C4-2B (cell line): ENCODE data around the gene PTPRD.

Experiments
- H3K27ac ChIP-seq: fragments of 450-650 bp; 2 replicates; pipeline ENCODE4 v1.5.1; 2017
- CTCF ChIP-seq: fragments of 450-650 bp; conservative IDR thresholded peaks from 2 replicates; pipeline ENCODE4 v1.5.1; 2017; ENCODE audit warnings: mild to moderate bottlenecking
- ZFX ChIP-seq: fragments of 450-650 bp; IDR thresholded peaks from 2 replicates; pipeline ENCODE4 v1.6.1; 2017

Gene PTPRD

GRCh38 chr9:8419596-8420275, 2193.1 kb downstream of the PTPRD start:
- no peak overlapping the region for H3K27ac ChIP-seq
- TF ChIP-seq CTCF: no peak
- no peak for TF ChIP-seq ZFX

- no peak overlapping the region for H3K27ac ChIP-seq
- TF ChIP-seq CTCF: no peak
- TF ChIP-seq ZFX: no peak
These were observed 2195.5 kb downstream of the PTPRD start for GRCh38 chr9:8417341-8417740.

- no peak for TF ChIP-seq CTCF
- no peak for TF ChIP-seq ZFX
- H3K27ac ChIP-seq: no peak overlapping the region
These were observed 2200.5 kb downstream of the PTPRD start for GRCh38 chr9:8412327-8412726.

GRCh38 chr9:8408575-8409190, 2204.1 kb downstream of the PTPRD start:
- no peak for TF ChIP-seq ZFX
- TF ChIP-seq CTCF: no peak
- no peak overlapping the region for H3K27ac ChIP-seq

- no peak overlapping the region for H3K27ac ChIP-seq
- TF ChIP-seq ZFX (no peak), CTCF (no peak)
These were observed 2210.7 kb downstream of the PTPRD start for GRCh38 chr9:8401961-8402705.

- TF ChIP-seq CTCF: no peak
- no peak for TF ChIP-seq ZFX
- no peak overlapping the region for H3K27ac ChIP-seq
These were observed 2212.4 kb downstream of the PTPRD start for GRCh38 chr9:8400378-8400777.

GRCh38 chr9:8395022-8395421, 2217.8 kb downstream of the PTPRD start:
- no peak overlapping the region for H3K27ac ChIP-seq

More at GRCh38 chr9:8395022-8395421, 2217.8 kb downstream of the PTPRD start:
- TF ChIP-seq CTCF (no peak), ZFX (no peak)
